Suprapubic skin (tissue), 4 donors: ENCODE measurements around the gene AKT2. TPM values are rescaled to one million over a fixed set of nuclear protein-coding genes. Genes with fewer than 3 reads are reported as not detected.

Experiments
- DNase-seq, 2 donors: peaks; one replicate each; pipeline ENCODE4 v3.0.0-alpha.2; 2019; ENCODE audit warnings: low spot score in 2 of 2
- H3K27ac ChIP-seq: fragments of 200-600 bp; sonication (generic); one replicate; pipeline ENCODE4 v1.5.1; 2019
- H3K27me3 ChIP-seq: fragments of 200-600 bp; sonication (generic); one replicate; pipeline ENCODE4 v1.5.1; 2019
- H3K36me3 ChIP-seq: fragments of 200-600 bp; sonication (generic); one replicate; pipeline ENCODE4 v1.5.1; 2019
- H3K4me1 ChIP-seq: fragments of 200-600 bp; sonication (generic); one replicate; pipeline ENCODE4 v1.5.1; 2019
- H3K4me3 ChIP-seq: fragments of 200-600 bp; sonication (generic); one replicate; pipeline ENCODE4 v1.5.1; 2019; ENCODE audit warnings: mild to moderate bottlenecking
- H3K9me3 ChIP-seq: fragments of 200-600 bp; sonication (generic); one replicate; pipeline ENCODE4 v1.5.1; 2019
- EP300 ChIP-seq: sonication (generic); formaldehyde crosslinking; IDR thresholded peaks from one replicate; pipeline ENCODE4 v1.6.1; 2017; ENCODE audit warnings: antibody characterized with exemption
- POLR2A ChIP-seq, 2 donors: fragments of 450-650 bp; IDR thresholded peaks; one replicate each; pipeline ENCODE4 v1.6.1; 2017; ENCODE audit warnings: antibody characterized with exemption in 2 of 2, mild to moderate bottlenecking in 2 of 2, moderate library complexity in 2 of 2
- POLR2AphosphoS5 ChIP-seq, 3 donors: sonication (generic); formaldehyde crosslinking; IDR thresholded peaks; one replicate each; pipeline ENCODE4 v1.6.1; 2017; ENCODE audit warnings: antibody characterized with exemption in 3 of 3
- WGBS: methylation state at CpG from one replicate; pipeline ENCODE4 v1.1.5; 2018; 5-methylcytosine and 5-hydroxymethylcytosine counted together
- total RNA-seq, 4 donors: library from RNA; depleted of rRNA; stranded (reverse); fragments of >200 nt; gene quantifications; one replicate each; pipeline ENCODE4 v1.1.0, GENCODE V29; 2016
- TF ChIP-seq, protein P1 (sequence below), 2 donors: fragments of 200-600 bp in 1 of 2; fragments of 450-650 bp in 1 of 2; sonication (generic) in 1 of 2; IDR thresholded peaks; one replicate each; pipeline ENCODE4 v1.5.1; 2016 to 2019; ENCODE audit warnings: antibody characterized with exemption in 2 of 2, mild to moderate bottlenecking in 1 of 2, moderate library complexity in 1 of 2

AKT2 gene
- total RNA-seq, 4 donors from 2014 or later, result 76.4 to 146 (median 92.3) TPM

DNA sequence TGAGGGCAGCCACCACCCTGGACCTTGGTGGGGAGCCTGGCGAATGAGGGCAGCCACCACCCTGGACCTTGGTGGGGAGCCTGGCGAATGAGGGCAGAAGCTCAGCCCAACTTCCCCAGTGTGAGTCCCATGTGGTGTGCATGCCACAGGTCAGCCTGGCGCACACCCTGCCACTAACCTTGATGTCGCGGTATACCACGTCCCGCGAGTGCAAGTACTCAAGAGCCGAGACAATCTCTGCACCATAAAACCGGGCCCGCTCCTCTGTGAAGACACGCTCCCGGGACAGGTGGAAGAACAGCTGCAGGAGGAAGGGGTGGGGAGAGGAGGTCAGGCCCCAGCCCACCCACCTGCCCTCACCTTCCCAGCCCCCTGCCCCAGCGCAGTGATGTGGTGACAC is 47.4 kb downstream of the AKT2 start:
- H3K27me3 ChIP-seq, result no peaks in the 10 kb centered on the region
- TF ChIP-seq EP300 (no peak), POLR2A (IDR thresholded peaks at IDR 0.05) (no peak), POLR2AphosphoS5 (IDR thresholded peaks at IDR 0.05) (no peak)
- TF ChIP-seq, protein P1, sequence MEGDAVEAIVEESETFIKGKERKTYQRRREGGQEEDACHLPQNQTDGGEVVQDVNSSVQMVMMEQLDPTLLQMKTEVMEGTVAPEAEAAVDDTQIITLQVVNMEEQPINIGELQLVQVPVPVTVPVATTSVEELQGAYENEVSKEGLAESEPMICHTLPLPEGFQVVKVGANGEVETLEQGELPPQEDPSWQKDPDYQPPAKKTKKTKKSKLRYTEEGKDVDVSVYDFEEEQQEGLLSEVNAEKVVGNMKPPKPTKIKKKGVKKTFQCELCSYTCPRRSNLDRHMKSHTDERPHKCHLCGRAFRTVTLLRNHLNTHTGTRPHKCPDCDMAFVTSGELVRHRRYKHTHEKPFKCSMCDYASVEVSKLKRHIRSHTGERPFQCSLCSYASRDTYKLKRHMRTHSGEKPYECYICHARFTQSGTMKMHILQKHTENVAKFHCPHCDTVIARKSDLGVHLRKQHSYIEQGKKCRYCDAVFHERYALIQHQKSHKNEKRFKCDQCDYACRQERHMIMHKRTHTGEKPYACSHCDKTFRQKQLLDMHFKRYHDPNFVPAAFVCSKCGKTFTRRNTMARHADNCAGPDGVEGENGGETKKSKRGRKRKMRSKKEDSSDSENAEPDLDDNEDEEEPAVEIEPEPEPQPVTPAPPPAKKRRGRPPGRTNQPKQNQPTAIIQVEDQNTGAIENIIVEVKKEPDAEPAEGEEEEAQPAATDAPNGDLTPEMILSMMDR (IDR thresholded peaks at IDR 0.05), result no peak
- peaks cover 10% of the 10 kb centered on the region for H3K4me1 ChIP-seq
- H3K36me3 ChIP-seq, result peaks cover 96% of the 10 kb centered on the region
- WGBS, result 93% methylated on average over 14 of the region's 14 CpGs
- no peaks in the 10 kb centered on the region for H3K9me3 ChIP-seq
- H3K4me3 ChIP-seq, result no peak overlapping the region
- DNase-seq, result no peak
- H3K27ac ChIP-seq, result no peak overlapping the region

DNA sequence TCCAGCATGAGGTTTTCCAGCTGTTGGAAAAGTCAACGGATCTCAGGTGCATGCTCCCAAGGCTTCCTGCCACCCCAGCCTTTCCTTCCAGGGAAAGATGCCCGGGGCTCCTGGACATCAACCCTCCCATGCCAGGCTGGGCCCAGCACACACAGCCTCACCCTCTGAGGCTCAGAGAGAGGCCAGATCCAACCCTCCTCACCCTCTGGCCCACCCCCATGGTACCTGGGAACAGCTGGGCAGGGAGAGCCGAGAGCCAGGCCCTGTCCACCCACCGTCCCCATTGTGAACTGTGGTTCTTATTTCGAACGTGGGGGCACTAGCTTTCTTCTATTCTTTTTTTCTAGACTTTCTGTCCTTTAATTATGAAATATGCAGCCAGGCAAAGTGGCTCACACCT is 48.8 kb downstream of the AKT2 start:
- TF ChIP-seq POLR2AphosphoS5 (IDR thresholded peaks at IDR 0.05) (no peak), EP300 (no peak), POLR2A (IDR thresholded peaks at IDR 0.05) (no peak)
- TF ChIP-seq, protein P1 (IDR thresholded peaks at IDR 0.05), result no peak
- Histone ChIP-seq H3K9me3 (no peaks in the 10 kb centered on the region), H3K4me3 (no peak overlapping the region), H3K4me1 (no peaks in the 10 kb centered on the region), H3K27me3 (no peaks in the 10 kb centered on the region), H3K27ac (no peak overlapping the region), H3K36me3 (peaks cover 91% of the 10 kb centered on the region)
- DNase-seq, result no peak
- WGBS, result 82% methylated on average over 6 of the region's 6 CpGs

DNA sequence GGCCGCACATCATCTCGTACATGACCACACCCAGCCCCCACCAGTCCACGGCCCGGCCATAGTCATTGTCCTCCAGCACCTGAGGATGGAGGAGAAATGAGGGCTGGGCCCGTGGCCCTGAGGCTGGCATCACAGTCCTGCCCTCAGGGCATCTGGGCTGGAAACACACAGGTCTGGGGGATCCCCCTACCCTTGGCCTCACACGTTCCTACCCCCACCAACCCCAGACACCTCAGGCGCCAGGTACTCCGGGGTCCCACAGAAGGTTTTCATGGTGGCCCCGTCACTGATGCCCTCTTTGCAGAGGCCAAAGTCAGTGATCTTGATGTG is 49.2 kb downstream of the AKT2 start:
- no peak overlapping the region for H3K27ac ChIP-seq
- H3K9me3 ChIP-seq, result no peaks in the 10 kb centered on the region
- TF ChIP-seq POLR2A (IDR thresholded peaks at IDR 0.05) (no peak), POLR2AphosphoS5 (IDR thresholded peaks at IDR 0.05) (no peak), EP300 (no peak)
- TF ChIP-seq, protein P1 (IDR thresholded peaks at IDR 0.05), result no peak
- no peaks in the 10 kb centered on the region for H3K4me1 ChIP-seq
- H3K36me3 ChIP-seq, result peaks cover 87% of the 10 kb centered on the region
- no peaks in the 10 kb centered on the region for H3K27me3 ChIP-seq
- WGBS, result 79% methylated on average over 7 of the region's 9 CpGs
- no peak overlapping the region for H3K4me3 ChIP-seq
- no peak for DNase-seq

DNA sequence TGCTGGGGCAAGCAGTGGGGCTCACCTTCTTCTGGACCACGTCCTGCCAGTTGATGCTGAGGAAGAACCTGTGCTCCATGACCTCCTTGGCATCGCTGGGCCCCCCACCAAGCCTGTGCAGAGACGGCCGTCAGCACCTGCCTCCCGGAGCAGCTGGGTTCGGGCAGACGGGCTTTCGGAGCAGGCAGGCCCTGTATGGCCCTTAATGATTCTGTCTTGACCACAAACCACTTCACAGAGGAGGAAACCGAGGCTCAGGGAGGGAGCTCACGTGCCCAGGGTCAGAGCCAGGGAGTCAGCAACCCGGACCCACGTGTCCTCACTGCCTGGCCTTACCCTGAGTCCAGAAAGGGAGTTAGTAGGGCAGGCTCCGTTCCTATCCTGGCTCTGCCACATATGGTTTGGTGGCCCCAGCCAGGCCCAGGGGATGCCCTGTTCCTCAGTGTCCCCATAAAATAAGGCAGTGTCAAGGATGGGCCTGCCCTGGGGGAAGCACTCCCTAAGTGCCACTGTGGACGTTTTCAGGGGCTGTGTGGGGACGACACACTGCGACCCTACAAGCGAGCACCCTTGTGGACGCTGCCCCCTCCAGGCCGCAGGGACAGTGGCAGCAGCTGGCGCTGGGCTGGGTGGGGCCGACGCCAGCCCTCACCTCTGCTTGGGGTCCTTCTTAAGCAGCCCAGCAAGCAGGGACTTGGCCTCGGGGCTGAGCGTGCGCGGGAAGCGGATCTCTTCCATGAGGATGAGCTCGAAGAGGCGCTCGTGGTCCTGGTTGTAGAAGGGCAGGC is 49.7 kb downstream of the AKT2 start:
- no peak for DNase-seq
- Histone ChIP-seq H3K27ac (no peak overlapping the region), H3K4me3 (no peak overlapping the region), H3K4me1 (no peaks in the 10 kb centered on the region), H3K36me3 (peaks cover 81% of the 10 kb centered on the region), H3K27me3 (no peaks in the 10 kb centered on the region), H3K9me3 (no peaks in the 10 kb centered on the region)
- WGBS, result 83% methylated on average over 13 of the region's 30 CpGs
- TF ChIP-seq, protein P1 (IDR thresholded peaks at IDR 0.05), result no peak
- TF ChIP-seq POLR2AphosphoS5 (IDR thresholded peaks at IDR 0.05), result no peak
- no peak for TF ChIP-seq EP300
- TF ChIP-seq POLR2A (IDR thresholded peaks at IDR 0.05), result no peak

DNA sequence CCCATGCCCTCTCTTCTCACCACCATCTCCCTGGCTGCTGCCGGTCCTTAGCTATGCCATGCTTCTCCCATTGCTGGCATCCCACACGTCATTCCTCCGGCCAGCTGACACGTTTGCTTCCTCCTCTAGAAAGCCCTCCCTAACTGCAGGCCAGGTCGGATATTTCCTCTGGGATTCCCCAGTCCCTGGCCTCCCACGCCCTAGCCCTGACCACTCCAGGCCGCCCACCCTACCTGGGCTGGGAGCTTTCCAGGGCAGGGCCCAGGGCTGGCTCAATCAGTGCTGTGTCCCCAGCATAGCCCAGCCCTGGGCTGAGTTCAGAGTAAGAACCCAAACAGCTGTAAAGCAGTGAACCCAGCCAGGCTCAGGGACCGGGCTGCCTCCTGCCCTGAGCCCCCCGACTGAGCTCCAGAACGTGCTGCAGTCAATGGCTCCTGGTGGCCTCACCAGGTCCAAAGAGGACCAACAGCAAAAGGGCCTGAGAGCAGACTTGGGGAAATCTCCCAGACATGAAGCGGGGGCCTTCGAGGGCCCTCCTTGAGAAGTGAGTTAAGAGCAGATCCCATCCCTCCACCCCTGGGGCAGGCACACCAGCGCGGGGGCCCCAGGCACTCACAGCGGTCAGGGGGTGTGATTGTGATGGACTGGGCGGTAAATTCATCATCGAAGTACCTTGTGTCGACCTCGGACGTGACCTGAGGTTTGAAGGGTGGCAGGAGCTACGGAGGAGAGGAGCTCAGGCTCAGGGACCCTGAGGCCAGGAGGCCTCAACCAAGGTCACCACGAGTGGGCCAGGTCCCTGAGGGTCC is 50.5 kb downstream of the AKT2 start:
- H3K4me3 ChIP-seq, result no peak overlapping the region
- H3K27me3 ChIP-seq, result no peaks in the 10 kb centered on the region
- no peak overlapping the region for H3K27ac ChIP-seq
- peaks cover 73% of the 10 kb centered on the region for H3K36me3 ChIP-seq
- DNase-seq, result no peak
- no peaks in the 10 kb centered on the region for H3K9me3 ChIP-seq
- TF ChIP-seq, protein P1 (IDR thresholded peaks at IDR 0.05), result no peak
- TF ChIP-seq POLR2A (IDR thresholded peaks at IDR 0.05) (no peak), EP300 (no peak), POLR2AphosphoS5 (IDR thresholded peaks at IDR 0.05) (no peak)
- 89% methylated on average over 16 of the region's 22 CpGs for WGBS
- no peaks in the 10 kb centered on the region for H3K4me1 ChIP-seq
